SK-N-SH treated with all-trans-retinoic acid at 6 μM for 48 hours (cell line): Measurements from ENCODE around the gene GALM.
"Not testable (repeated sequence)": the region's sequence is repeated elsewhere in the genome, so short reads cannot be mapped to it uniquely, and the experiment has no call there.

Experiments used
- ATAC-seq: fragments of 200-7000 bp; cut with Tn5 transposase; 3 replicates; pipeline ENCODE4 v1.9.1; 2020; ENCODE audit warnings: mild to moderate bottlenecking, moderate library complexity
- CREB5 ChIP-seq: fragments of 250-450 bp; sonication (Bioruptor Pico); IDR thresholded peaks from 2 replicates; pipeline ENCODE4 v1.5.1; 2020; ENCODE audit warnings: low read depth, mild to moderate bottlenecking, moderate library complexity
- CSDC2 ChIP-seq: fragments of 250-450 bp; sonication (Bioruptor Pico); IDR thresholded peaks from 2 replicates; pipeline ENCODE4 v1.5.0; 2020; ENCODE audit warnings: mild to moderate bottlenecking, moderate library complexity
- CSRNP3 ChIP-seq: fragments of 250-450 bp; sonication (Bioruptor Pico); IDR thresholded peaks from 2 replicates; pipeline ENCODE4 v1.5.1; 2021; ENCODE audit warnings: mild to moderate bottlenecking, moderate library complexity
- ESRRG ChIP-seq: fragments of 250-450 bp; sonication (Bioruptor Pico); IDR thresholded peaks from 2 replicates; pipeline ENCODE4 v1.6.1; 2021; ENCODE audit warnings: mild to moderate bottlenecking
- POU6F1 ChIP-seq: fragments of 250-450 bp; sonication (Bioruptor Pico); IDR thresholded peaks from 2 replicates; pipeline ENCODE4 v1.8.0; 2021; ENCODE audit warnings: low read depth, mild to moderate bottlenecking, moderate library complexity, borderline replicate concordance
- PPARA ChIP-seq: fragments of 250-450 bp; sonication (Bioruptor Pico); IDR thresholded peaks from 2 replicates; pipeline ENCODE4 v1.5.0; 2020; ENCODE audit warnings: mild to moderate bottlenecking, borderline replicate concordance
- RARB ChIP-seq: fragments of 250-450 bp; sonication (Bioruptor Pico); IDR thresholded peaks from 2 replicates; pipeline ENCODE4 v1.8.0; 2021; ENCODE audit warnings: mild to moderate bottlenecking, moderate library complexity
- SNAI2 ChIP-seq: fragments of 250-450 bp; sonication (Bioruptor Pico); IDR thresholded peaks from 2 replicates; pipeline ENCODE4 v1.5.0; 2020; ENCODE audit warnings: mild to moderate bottlenecking, moderate library complexity
- TOX ChIP-seq: fragments of 250-450 bp; sonication (Bioruptor Pico); IDR thresholded peaks from 2 replicates; pipeline ENCODE4 v1.8.0; 2021; ENCODE audit warnings: mild to moderate bottlenecking, moderate library complexity, borderline replicate concordance
- TSHZ2 ChIP-seq: fragments of 250-450 bp; sonication (Bioruptor Pico); IDR thresholded peaks from 2 replicates; pipeline ENCODE4 v1.5.0; 2020; ENCODE audit warnings: mild to moderate bottlenecking, moderate library complexity
- ZC3H10 ChIP-seq: fragments of 250-450 bp; sonication (Bioruptor Pico); IDR thresholded peaks from 2 replicates; pipeline ENCODE4 v1.5.1; 2021; ENCODE audit warnings: mild to moderate bottlenecking, moderate library complexity
- ZFP3 ChIP-seq: fragments of 250-450 bp; sonication (Bioruptor Pico); IDR thresholded peaks from 2 replicates; pipeline ENCODE4 v1.5.0; 2020; ENCODE audit warnings: mild to moderate bottlenecking, moderate library complexity
- ZNF565 ChIP-seq: fragments of 450-650 bp; formaldehyde crosslinking; conservative IDR thresholded peaks from 2 replicates; pipeline ENCODE4 v1.5.0; 2020; ENCODE audit warnings: low read depth, mild to moderate bottlenecking, moderate library complexity
- ZNF70 ChIP-seq: fragments of 450-650 bp; formaldehyde crosslinking; IDR thresholded peaks from 2 replicates; pipeline ENCODE4 v1.5.0; 2020; ENCODE audit warnings: mild to moderate bottlenecking, moderate library complexity
- ZNF8 ChIP-seq: fragments of 450-650 bp; formaldehyde crosslinking; IDR thresholded peaks from 2 replicates; pipeline ENCODE4 v1.5.0; 2020; ENCODE audit warnings: mild to moderate bottlenecking, moderate library complexity

Gene GALM

DNA sequence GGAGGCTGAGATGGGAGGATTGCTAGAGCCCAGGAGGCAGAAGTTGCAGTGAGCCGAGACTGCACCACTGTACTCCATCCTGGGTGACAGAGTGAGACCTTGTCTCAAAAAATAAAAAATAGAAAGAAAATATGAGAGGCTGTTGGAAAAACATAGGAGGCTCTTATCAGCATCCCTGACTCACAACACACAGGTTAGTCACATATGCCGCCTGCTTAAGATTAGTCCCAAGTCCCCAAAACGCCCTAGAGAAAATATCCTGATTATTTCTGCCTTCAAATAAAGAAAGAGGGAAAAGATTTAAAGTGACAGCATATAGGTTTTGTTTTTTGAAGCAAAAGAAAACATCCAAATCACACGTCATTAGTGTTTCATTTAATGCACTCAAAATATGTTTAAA is 29.8 kb upstream of the GALM start:
- no peak for ATAC-seq
- TF ChIP-seq POU6F1 (CRISPR knock-in tag), result no peak
- TF ChIP-seq TOX, result no peak
- TF ChIP-seq ZNF8 (CRISPR knock-in tag), result no peak
- TF ChIP-seq CSDC2, result no peak
- TF ChIP-seq ZNF565 (CRISPR knock-in tag), result no peak

GRCh38 chr2:38642373-38643017 is 23.4 kb upstream of the GALM start:
- ATAC-seq, result not testable (repeated sequence)

DNA sequence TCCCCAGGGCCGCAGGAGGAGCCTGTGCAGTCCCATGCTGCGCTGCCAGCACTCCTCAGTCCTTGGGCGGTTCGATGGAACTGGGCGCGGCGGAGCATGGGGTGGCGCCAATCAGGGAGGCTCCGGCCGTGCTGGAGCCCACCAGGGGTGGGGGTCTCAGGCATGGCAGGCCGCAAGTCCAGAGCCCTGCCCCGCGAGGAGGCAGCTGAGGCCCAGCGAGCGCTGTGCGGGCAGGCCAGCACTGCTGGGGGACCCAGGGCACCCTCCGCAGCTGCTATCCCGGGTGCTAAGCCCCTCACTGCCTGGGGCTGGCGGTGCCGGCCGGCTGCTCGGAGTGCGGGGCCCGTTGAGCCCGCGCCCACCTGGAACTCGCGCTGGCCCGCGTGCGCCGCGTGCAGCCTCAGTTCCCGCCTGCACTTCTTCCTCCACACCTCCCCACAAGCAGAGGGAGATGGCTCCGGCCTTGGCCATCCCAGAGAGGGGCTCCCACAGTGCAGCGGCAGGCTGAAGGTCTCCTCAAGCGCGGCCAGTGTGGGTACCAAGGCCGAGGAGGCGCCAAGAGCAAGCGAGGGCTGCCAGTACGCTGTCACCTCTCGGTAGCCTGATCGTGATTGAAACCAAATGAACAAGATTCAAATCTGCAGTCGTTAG is 22.8 kb upstream of the GALM start:
- TF ChIP-seq ZC3H10 (CRISPR knock-in tag) (no peak), RARB (CRISPR knock-in tag) (no peak), POU6F1 (CRISPR knock-in tag) (no peak), ZNF8 (CRISPR knock-in tag) (no peak), SNAI2 (no peak), CSDC2 (no peak), TSHZ2 (CRISPR knock-in tag) (no peak), CSRNP3 (CRISPR knock-in tag) (no peak), PPARA (CRISPR knock-in tag) (no peak), ZFP3 (CRISPR knock-in tag) (no peak), ESRRG (no peak), ZNF70 (CRISPR knock-in tag) (no peak), CREB5 (CRISPR knock-in tag) (no peak), ZNF565 (CRISPR knock-in tag) (no peak)
- TF ChIP-seq, all 23 proteins: peak for 0
- no peak for ATAC-seq

- ATAC-seq, result not testable (repeated sequence)
These were observed 22.0 kb upstream of the GALM start for GRCh38 chr2:38643683-38644511.
